Breast epithelium (tissue), 3 donors: ENCODE results near the gene THRSP.

Source experiments
- CTCF ChIP-seq, 3 donors: fragments of 450-650 bp; IDR thresholded peaks; one replicate each; pipeline ENCODE4 v1.5.1; 2016 to 2017; ENCODE audit warnings: antibody characterized with exemption in 3 of 3, mild to moderate bottlenecking in 3 of 3, moderate library complexity in 3 of 3
- POLR2A ChIP-seq: fragments of 450-650 bp; IDR thresholded peaks from one replicate; pipeline ENCODE4 v1.6.1; 2016; ENCODE audit warnings: antibody characterized with exemption, mild to moderate bottlenecking, moderate library complexity

- no peak for TF ChIP-seq CTCF (IDR thresholded peaks at IDR 0.05)
- no peak for TF ChIP-seq POLR2A
Measured at GRCh38 chr11:78036313-78036712, 27.3 kb upstream of the THRSP start.
